Heart right ventricle (tissue), 16 donors: ENCODE results near the gene P2RY4. TPM values are rescaled to one million over a fixed set of nuclear protein-coding genes. Genes with fewer than 3 reads are reported as not detected.
A peak's percentile ranks its signal among the peaks of the same experiment; 100 is the strongest.

ENCODE experiments used
- ATAC-seq, 8 donors: fragments of 200-7000 bp; cut with Tn5 transposase; one replicate each; pipeline ENCODE4 v1.9.1; 2020; ENCODE audit warnings: mild to moderate bottlenecking in 8 of 8, moderate library complexity in 8 of 8, moderate number of reproducible peaks in 1 of 8
- DNase-seq, 2 donors: peaks; one replicate each; pipeline ENCODE4 v3.0.0-alpha.2; 2020
- H3K27ac ChIP-seq, 10 donors: fragments of 200-600 bp; sonication (generic) in 2 of 10; one replicate each; pipeline versions ENCODE4 v1.5.0 to v1.8.0; 2020 to 2022; ENCODE audit warnings: mild to moderate bottlenecking in 3 of 10
- H3K27me3 ChIP-seq, 7 donors: fragments of 200-600 bp; one replicate each; pipeline ENCODE4 v1.8.0; 2021 to 2022; ENCODE audit warnings: mild to moderate bottlenecking in 2 of 7
- H3K36me3 ChIP-seq, 9 donors: fragments of 200-600 bp; sonication (generic) in 1 of 9; one replicate each; pipeline versions ENCODE4 v1.5.0 to v1.8.0; 2020 to 2022; ENCODE audit warnings: mild to moderate bottlenecking in 2 of 9
- H3K4me1 ChIP-seq, 9 donors: fragments of 200-600 bp; sonication (generic) in 1 of 9; one replicate each; pipeline versions ENCODE4 v1.5.0 to v1.8.0; 2020 to 2022; ENCODE audit warnings: mild to moderate bottlenecking in 4 of 9
- H3K4me3 ChIP-seq, 10 donors: fragments of 200-600 bp; sonication (generic) in 2 of 10; one replicate each; pipeline versions ENCODE4 v1.5.0 to v1.8.0; 2020 to 2022; ENCODE audit warnings: mild to moderate bottlenecking in 7 of 10, moderate library complexity in 2 of 10
- H3K9me3 ChIP-seq, 11 donors: fragments of 200-600 bp in 10 of 11; sonication (generic) in 2 of 11; one replicate each; pipeline versions ENCODE4 v1.5.0 to v1.8.0; 2013 to 2022; ENCODE audit warnings: mild to moderate bottlenecking in 2 of 11, control low read depth in 1 of 11, moderate library complexity in 1 of 11
- WGBS, 2 donors: extraction: QIAGEN DNeasy Blood & Tissue Kit; methylation state at CpG; one replicate each; pipeline ENCODE4 v1.1.7; 2013; ENCODE audit warnings: inconsistent platforms in 1 of 2; 5-methylcytosine and 5-hydroxymethylcytosine counted together
- intact Hi-C, 10 donors: fragments of 100-400 bp; cut with DNase I; formaldehyde crosslinking; loops; one replicate each; pipeline versions ENCODE4 v1.11.1 to v1.14.2; 2022
- polyA plus RNA-seq, 2 donors: library from polyadenylated mRNA; stranded (reverse); fragments of 200-250 nt; gene quantifications; one replicate each; pipeline ENCODE4 v1.2.3, GENCODE V29; 2013
- total RNA-seq, 10 donors: library from RNA; stranded (reverse); fragmentation: NEBNext Ultra II Directional in 3 of 10; extraction: Animal tissue kit (Norgen Biotek cat#: 25700) in 3 of 10; gene quantifications; one replicate each; pipeline versions ENCODE4 v1.2.1 to v1.2.4, GENCODE V29; 2021 to 2023
- TF ChIP-seq, protein P1 (sequence below), 9 donors: fragments of 200-600 bp; sonication (generic) in 2 of 9; IDR thresholded peaks; one replicate each; pipeline versions ENCODE4 v1.5.0 to v1.8.0; 2021 to 2022; ENCODE audit warnings: antibody characterized with exemption in 9 of 9, mild to moderate bottlenecking in 5 of 9, moderate library complexity in 1 of 9
- donor health status: Arrhythmogenic right ventricular cardiomyopathy.
- donor health status: ischemic (EF 13 %, LVEDD 7.1; RV severe dilation, severe dysfunction).
- donor health status: healthy with polysubstance abuse.
- donor health status: DM: no; HTN: yes; CAD: no.
- donor health status: DM: no; HTN: no; CAD: no.
- donor health status: ischemic (EF 25% LVEDD 6.9; RV normal size, moderate dysfunction).
- donor health status: ischemic (EF 25% LVEDD 5.7; RV mildly dilated, moderate dysfunction).
- donor health status: healthy.
- donor health status: DM: yes; HTN: yes; CAD: no.
- donor health status: Ischemic cardiomyopathy.
- donor health status: ischemic (EF 35%, LVEDD 5.7; RV mildly dilated, moderate dysfunction).
- donor health status: nonischemic (EF 11% LVEDD 7.7; RV severe dilation, severe dysfunction).
- donor health status: DM: yes; HTN: yes; CAD: no.
- donor health status: PGD.
- donor health status: ischemic (EF 29% LVEDD 5.4; RV normal size, mild dysfunction).
- donor health status: nonischemic (EF 23%, LVEDD 6.1; RV moderate dilation, normal function).

Gene P2RY4
- total and polyA plus RNA-seq, 12 donors: 0.03 to 0.35 (median 0.18) TPM; not detected in 8

- Histone ChIP-seq H3K27me3 (peaks cover 0 to 8% (median 0%) of the 10 kb centered on the region in 7 donors), H3K27ac (no peak overlapping the region), H3K9me3 (no peaks in the 10 kb centered on the region), H3K4me1 (no peaks in the 10 kb centered on the region), H3K36me3 (no peaks in the 10 kb centered on the region), H3K4me3 (no peak overlapping the region)
- peak in 2 of 8 donors; percentile 39 to 50 for ATAC-seq
- 14 to 25% methylated on average over 7 of the region's 7 CpGs for WGBS, 2 donors
- intact Hi-C loops: loop anchor here in 1 of 10 donors (5.0 kb wide), 1 partner anchor 66 kb away; no protein-coding TSS in a partner anchor
- DNase-seq: peak; percentile 5 to 14
- TF ChIP-seq, protein P1, sequence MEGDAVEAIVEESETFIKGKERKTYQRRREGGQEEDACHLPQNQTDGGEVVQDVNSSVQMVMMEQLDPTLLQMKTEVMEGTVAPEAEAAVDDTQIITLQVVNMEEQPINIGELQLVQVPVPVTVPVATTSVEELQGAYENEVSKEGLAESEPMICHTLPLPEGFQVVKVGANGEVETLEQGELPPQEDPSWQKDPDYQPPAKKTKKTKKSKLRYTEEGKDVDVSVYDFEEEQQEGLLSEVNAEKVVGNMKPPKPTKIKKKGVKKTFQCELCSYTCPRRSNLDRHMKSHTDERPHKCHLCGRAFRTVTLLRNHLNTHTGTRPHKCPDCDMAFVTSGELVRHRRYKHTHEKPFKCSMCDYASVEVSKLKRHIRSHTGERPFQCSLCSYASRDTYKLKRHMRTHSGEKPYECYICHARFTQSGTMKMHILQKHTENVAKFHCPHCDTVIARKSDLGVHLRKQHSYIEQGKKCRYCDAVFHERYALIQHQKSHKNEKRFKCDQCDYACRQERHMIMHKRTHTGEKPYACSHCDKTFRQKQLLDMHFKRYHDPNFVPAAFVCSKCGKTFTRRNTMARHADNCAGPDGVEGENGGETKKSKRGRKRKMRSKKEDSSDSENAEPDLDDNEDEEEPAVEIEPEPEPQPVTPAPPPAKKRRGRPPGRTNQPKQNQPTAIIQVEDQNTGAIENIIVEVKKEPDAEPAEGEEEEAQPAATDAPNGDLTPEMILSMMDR (IDR thresholded peaks at IDR 0.05): peak in 7 of 9 donors; percentile 37 to 59 (median 45)
Observed at GRCh38 chrX:70262952-70263567, 3.1 kb upstream of the P2RY4 start.

- Histone ChIP-seq H3K4me3 (no peak overlapping the region), H3K4me1 (no peaks in the 10 kb centered on the region), H3K27me3 (peaks cover 0 to 8% (median 0%) of the 10 kb centered on the region in 7 donors), H3K27ac (no peak overlapping the region), H3K9me3 (no peaks in the 10 kb centered on the region), H3K36me3 (no peaks in the 10 kb centered on the region)
- intact Hi-C loops: no loop called here
- 83 to 84% methylated on average over 5 of the region's 5 CpGs for WGBS, 2 donors
- ATAC-seq (no peak), DNase-seq (no peak)
- TF ChIP-seq, protein P1 (IDR thresholded peaks at IDR 0.05): no peak
Observed at GRCh38 chrX:70257423-70258288, 2.3 kb downstream of the P2RY4 start.

GRCh38 chrX:70255452-70255851, 4.6 kb downstream of the P2RY4 start:
- TF ChIP-seq, protein P1 (IDR thresholded peaks at IDR 0.05): no peak
- ATAC-seq (no peak), DNase-seq (no peak)
- Histone ChIP-seq H3K36me3 (no peaks in the 10 kb centered on the region), H3K4me1 (no peaks in the 10 kb centered on the region), H3K4me3 (no peak overlapping the region), H3K27me3 (peaks cover 0 to 3% (median 0%) of the 10 kb centered on the region in 7 donors), H3K27ac (no peak overlapping the region), H3K9me3 (no peaks in the 10 kb centered on the region)
- WGBS, 2 donors: 70 to 79% methylated on average over 2 of the region's 2 CpGs
- intact Hi-C loops: no loop called here

DNA sequence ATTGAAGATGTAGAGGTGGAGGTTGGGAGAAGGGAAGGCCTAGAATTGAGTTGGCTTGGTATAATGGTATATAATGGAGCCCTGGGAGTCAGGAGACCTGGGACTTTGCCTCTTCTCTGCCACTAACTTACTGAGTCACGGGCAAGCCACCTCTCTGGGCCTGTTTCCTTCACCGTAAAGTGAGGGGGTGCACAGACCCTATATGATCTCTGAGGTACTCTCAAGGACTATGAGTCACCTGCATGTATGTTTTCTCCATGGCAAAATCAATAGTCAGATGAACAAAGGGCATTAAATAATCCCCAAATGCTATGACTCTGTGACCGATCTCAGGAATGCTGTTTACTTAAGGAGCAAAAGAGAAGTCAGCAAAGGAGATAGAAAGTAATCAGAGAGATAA, 5.1 kb downstream of the P2RY4 start:
- no peaks in the 10 kb centered on the region for H3K4me1 ChIP-seq
- H3K36me3 ChIP-seq: no peaks in the 10 kb centered on the region
- intact Hi-C loops: no loop called here
- no peak overlapping the region for H3K4me3 ChIP-seq
- ATAC-seq (no peak), DNase-seq (no peak)
- TF ChIP-seq, protein P1 (IDR thresholded peaks at IDR 0.05): no peak
- no peak overlapping the region for H3K27ac ChIP-seq
- H3K27me3 ChIP-seq: peaks cover 0 to 6% (median 0%) of the 10 kb centered on the region in 7 donors
- no peaks in the 10 kb centered on the region for H3K9me3 ChIP-seq
- WGBS, 2 donors: 95 to 100% methylated on average over 3 of the region's 3 CpGs
